Measurements from ENCODE around the gene MRPL39. TPM values are rescaled to one million over a fixed set of nuclear protein-coding genes. Genes with fewer than 3 reads are reported as not detected.

MRPL39 gene
- total RNA-seq, 1 donor from 2014 or later: 19.9 TPM

DNA sequence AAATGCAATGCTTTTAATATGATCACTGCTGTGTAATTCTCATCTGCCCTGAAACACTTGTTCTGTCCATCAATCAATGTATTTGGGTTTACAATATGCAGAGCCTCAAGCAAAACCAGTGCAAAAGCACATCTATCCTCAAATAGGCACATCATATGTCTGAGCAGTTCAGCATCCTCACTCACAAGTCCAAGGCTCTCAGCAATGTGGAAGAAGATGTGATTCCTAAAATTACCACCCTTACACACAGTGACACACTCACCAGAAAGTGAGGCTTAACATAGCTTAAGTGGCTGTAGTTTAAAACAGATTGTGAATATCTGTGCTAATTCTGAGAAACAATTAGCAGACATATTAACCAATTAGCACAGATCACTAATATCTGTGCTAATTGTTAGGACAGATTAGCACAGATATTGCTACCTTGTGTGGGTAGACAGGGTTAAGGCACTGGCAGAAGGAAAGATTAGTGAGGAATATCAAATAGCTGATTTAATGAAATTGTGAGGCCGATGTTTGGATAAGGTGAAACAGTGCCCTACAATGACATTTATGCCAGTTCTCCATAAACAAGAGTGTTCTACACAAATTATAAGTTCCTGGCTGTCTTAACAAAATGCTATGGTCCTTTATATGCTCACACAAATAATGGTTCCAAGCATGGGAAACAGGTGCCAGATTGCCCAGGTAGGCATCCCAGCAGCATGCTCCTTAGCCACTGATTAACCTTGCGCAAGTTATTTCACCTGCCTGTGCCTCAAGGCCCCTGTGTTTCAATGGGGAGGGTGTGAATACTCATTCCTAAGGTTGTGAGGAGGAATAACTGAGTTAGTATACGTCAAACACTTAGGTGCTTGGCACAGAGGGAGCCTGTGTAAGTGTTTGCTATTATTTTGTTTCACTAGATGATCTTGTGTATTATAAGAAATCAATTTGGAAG is 41.7 kb downstream of the MRPL39 start:
- TF ChIP-seq, protein P1, sequence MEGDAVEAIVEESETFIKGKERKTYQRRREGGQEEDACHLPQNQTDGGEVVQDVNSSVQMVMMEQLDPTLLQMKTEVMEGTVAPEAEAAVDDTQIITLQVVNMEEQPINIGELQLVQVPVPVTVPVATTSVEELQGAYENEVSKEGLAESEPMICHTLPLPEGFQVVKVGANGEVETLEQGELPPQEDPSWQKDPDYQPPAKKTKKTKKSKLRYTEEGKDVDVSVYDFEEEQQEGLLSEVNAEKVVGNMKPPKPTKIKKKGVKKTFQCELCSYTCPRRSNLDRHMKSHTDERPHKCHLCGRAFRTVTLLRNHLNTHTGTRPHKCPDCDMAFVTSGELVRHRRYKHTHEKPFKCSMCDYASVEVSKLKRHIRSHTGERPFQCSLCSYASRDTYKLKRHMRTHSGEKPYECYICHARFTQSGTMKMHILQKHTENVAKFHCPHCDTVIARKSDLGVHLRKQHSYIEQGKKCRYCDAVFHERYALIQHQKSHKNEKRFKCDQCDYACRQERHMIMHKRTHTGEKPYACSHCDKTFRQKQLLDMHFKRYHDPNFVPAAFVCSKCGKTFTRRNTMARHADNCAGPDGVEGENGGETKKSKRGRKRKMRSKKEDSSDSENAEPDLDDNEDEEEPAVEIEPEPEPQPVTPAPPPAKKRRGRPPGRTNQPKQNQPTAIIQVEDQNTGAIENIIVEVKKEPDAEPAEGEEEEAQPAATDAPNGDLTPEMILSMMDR (IDR thresholded peaks at IDR 0.05): no peak
- no peaks in the 10 kb centered on the region for H3K27me3 ChIP-seq
- no peak for ATAC-seq

DNA sequence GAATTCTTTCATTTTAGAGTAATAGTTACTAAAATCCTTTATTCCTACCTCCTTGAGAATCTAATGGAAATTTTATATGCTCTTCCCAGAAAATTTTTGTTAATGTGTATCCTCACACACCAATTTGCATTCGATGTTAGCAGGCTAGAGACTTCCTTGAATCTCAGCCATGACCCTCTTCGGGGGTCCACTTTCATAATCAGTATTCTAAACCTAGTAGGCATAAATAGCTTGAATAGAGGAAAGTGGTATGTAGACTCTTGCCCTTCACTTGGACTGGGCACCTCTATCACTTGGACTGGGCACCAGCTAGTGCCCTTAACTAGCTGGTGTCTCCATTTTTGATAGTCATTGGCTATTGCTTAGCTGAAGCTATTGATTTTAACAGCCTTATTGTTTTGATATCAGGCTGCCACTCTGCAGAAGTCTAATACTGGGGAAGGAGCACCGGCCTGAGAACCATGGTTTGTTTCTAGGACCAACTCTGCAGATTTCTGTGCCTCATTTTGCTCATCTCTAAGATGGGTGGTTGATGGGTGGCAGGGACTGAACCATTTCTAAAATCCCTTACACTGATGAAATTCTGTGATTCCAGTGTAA is 42.8 kb downstream of the MRPL39 start:
- no peaks in the 10 kb centered on the region for H3K36me3 ChIP-seq
- intact Hi-C loops (cut with DNase I): no loop called here
- H3K27me3 ChIP-seq: no peaks in the 10 kb centered on the region
- ATAC-seq (no peak), DNase-seq (no peak)
- no peaks in the 10 kb centered on the region for H3K9me3 ChIP-seq
- TF ChIP-seq, protein P1 (IDR thresholded peaks at IDR 0.05): no peak
- H3K4me1 ChIP-seq: peaks cover 12% of the 10 kb centered on the region
- H3K4me3 ChIP-seq: no peak overlapping the region
- H3K27ac ChIP-seq: no peak overlapping the region

More for the DNA sequence above, 41.7 kb downstream of the MRPL39 start:
- intact Hi-C loops (cut with DNase I): no loop called here
- H3K4me1 ChIP-seq: peaks cover 12% of the 10 kb centered on the region
- H3K4me3 ChIP-seq: no peak overlapping the region
- H3K27ac ChIP-seq: no peak overlapping the region
- no peaks in the 10 kb centered on the region for H3K9me3 ChIP-seq
- H3K36me3 ChIP-seq: no peaks in the 10 kb centered on the region
- no peak for DNase-seq

DNA sequence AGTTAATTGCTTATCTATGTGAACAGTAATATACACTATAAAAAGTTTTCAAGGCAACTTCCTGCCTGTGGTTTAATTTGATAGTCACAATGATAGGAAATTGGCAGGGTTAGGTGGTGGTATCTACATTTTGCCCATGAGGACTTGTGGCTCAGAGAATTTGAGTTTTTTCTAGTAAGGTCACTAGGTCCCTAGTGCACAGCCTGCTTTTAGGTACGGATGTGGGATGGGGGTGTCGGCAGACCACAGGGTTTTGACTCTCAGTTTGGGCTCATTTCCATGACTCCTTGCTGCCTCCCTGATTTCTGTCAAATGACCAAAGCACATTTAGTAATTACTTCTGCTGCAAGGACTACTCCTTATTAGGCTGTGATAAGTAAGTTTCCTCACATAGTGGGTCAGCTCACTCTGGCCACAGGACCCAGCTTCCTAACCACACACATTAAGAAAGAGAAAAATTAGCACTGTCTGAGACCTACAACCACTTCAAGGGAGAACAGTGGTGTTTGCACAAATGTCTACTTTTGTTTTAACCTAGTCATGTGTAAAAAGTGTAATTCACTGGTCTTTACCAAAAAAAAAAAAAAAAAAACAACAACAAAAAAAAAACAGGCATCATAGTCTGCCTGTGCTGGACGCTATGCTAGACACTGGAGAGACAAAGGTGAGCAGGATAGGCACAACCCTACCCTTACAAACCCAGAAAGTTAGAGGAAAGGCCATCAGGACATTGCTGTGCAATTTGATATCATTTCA is 43.7 kb downstream of the MRPL39 start:
- no peak for DNase-seq
- intact Hi-C loops (cut with DNase I): no loop called here
- ATAC-seq: peak; percentile 45
- TF ChIP-seq, protein P1 (IDR thresholded peaks at IDR 0.05): no peak
- Histone ChIP-seq H3K9me3 (no peaks in the 10 kb centered on the region), H3K36me3 (no peaks in the 10 kb centered on the region), H3K27ac (no peak overlapping the region), H3K4me1 (peaks cover 12% of the 10 kb centered on the region), H3K27me3 (no peaks in the 10 kb centered on the region), H3K4me3 (peak overlapping the region; percentile 59)

DNA sequence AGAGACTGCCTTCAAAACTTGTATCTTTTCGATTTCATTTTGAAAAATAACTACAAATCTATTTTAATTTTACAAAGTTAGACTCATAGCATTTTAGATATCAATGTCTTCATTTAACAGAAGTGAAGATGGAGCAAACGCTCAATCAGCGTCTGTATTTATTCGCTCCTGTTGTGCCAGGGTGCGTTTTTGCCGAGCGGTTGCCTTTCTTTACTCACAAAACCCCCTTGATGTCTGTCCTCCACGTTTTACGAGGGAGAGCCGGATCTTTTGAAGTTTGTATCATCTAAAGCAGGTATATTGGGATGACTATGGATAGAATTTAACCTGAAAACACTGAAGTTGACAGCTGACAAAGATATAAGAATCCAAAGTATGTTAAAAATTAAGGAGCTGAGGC is 44.6 kb downstream of the MRPL39 start:
- ATAC-seq: no peak
- intact Hi-C loops (cut with DNase I): no loop called here
- H3K4me3 ChIP-seq: peak overlapping the region; percentile 59
- peak overlapping the region; percentile 66 for H3K27ac ChIP-seq
- TF ChIP-seq, protein P1 (IDR thresholded peaks at IDR 0.05): no peak
- peaks cover 11% of the 10 kb centered on the region for H3K4me1 ChIP-seq
- no peak for DNase-seq
- no peaks in the 10 kb centered on the region for H3K9me3 ChIP-seq
- H3K27me3 ChIP-seq: no peaks in the 10 kb centered on the region
- no peaks in the 10 kb centered on the region for H3K36me3 ChIP-seq

- intact Hi-C loops (cut with DNase I): no loop called here
- TF ChIP-seq, protein P1 (IDR thresholded peaks at IDR 0.05): peak; percentile 22
- no peaks in the 10 kb centered on the region for H3K9me3 ChIP-seq
- peak overlapping the region; percentile 59 for H3K4me3 ChIP-seq
- peak; percentile 77 for ATAC-seq
- DNase-seq: peak; percentile 80
- H3K36me3 ChIP-seq: no peaks in the 10 kb centered on the region
- no peaks in the 10 kb centered on the region for H3K27me3 ChIP-seq
- H3K4me1 ChIP-seq: peaks cover 9% of the 10 kb centered on the region
- peak overlapping the region; percentile 66 for H3K27ac ChIP-seq
These were observed 45.3 kb downstream of the MRPL39 start for GRCh38 chr21:25561668-25562641.

Measured in upper lobe of right lung (tissue), 1 donor.